ENCODE results near the gene LPP. TPM values are rescaled to one million over a fixed set of nuclear protein-coding genes. Genes with fewer than 3 reads are reported as not detected.
A peak's percentile ranks its signal among the peaks of the same experiment; 100 is the strongest.

Gene LPP
- total RNA-seq, 1 donor from 2014 or later = 218 TPM

GRCh38 chr3:188292251-188292650 lies 138.3 kb downstream of the LPP start:
- DNase-seq (ENCODE audit: low read depth) = no peak
- TF ChIP-seq CTCF (IDR thresholded peaks at IDR 0.05; ENCODE audit: insufficient read depth, low read length, poor library complexity, severe bottlenecking) = no peak
- Histone ChIP-seq H3K4me3 (ENCODE audit: low read depth, low read length) (no peak overlapping the region), H3K36me3 (ENCODE audit: control insufficient read depth, insufficient read depth, low read length) (no peaks in the 10 kb centered on the region), H3K27me3 (ENCODE audit: control insufficient read depth, insufficient read depth, low read length) (no peaks in the 10 kb centered on the region)

- no peak for TF ChIP-seq CTCF (IDR thresholded peaks at IDR 0.05; ENCODE audit: insufficient read depth, low read length, poor library complexity, severe bottlenecking)
- no peaks in the 10 kb centered on the region for H3K27me3 ChIP-seq (ENCODE audit: control insufficient read depth, insufficient read depth, low read length)
Measured at GRCh38 chr3:188292827-188293226, 138.9 kb downstream of the LPP start.

GRCh38 chr3:188294113-188294512 lies 140.2 kb downstream of the LPP start:
- DNase-seq (ENCODE audit: low read depth) = no peak
- no peak overlapping the region for H3K4me3 ChIP-seq (ENCODE audit: low read depth, low read length)

More at GRCh38 chr3:188292827-188293226, 138.9 kb downstream of the LPP start:
- Histone ChIP-seq H3K36me3 (ENCODE audit: control insufficient read depth, insufficient read depth, low read length) (no peaks in the 10 kb centered on the region), H3K4me3 (ENCODE audit: low read depth, low read length) (no peak overlapping the region)
- no peak for DNase-seq (ENCODE audit: low read depth)

GRCh38 chr3:188294823-188295487 lies 141.0 kb downstream of the LPP start:
- H3K4me3 ChIP-seq (ENCODE audit: low read depth, low read length) = no peak overlapping the region
- H3K27me3 ChIP-seq (ENCODE audit: control insufficient read depth, insufficient read depth, low read length) = no peaks in the 10 kb centered on the region
- no peak for TF ChIP-seq CTCF (IDR thresholded peaks at IDR 0.05; ENCODE audit: insufficient read depth, low read length, poor library complexity, severe bottlenecking)
- DNase-seq (ENCODE audit: low read depth) = peak; percentile 96
- no peaks in the 10 kb centered on the region for H3K36me3 ChIP-seq (ENCODE audit: control insufficient read depth, insufficient read depth, low read length)

More at GRCh38 chr3:188294113-188294512, 140.2 kb downstream of the LPP start:
- Histone ChIP-seq H3K27me3 (ENCODE audit: control insufficient read depth, insufficient read depth, low read length) (no peaks in the 10 kb centered on the region), H3K36me3 (ENCODE audit: control insufficient read depth, insufficient read depth, low read length) (no peaks in the 10 kb centered on the region)
- no peak for TF ChIP-seq CTCF (IDR thresholded peaks at IDR 0.05; ENCODE audit: insufficient read depth, low read length, poor library complexity, severe bottlenecking)

- DNase-seq (ENCODE audit: low read depth) = no peak
- no peak for TF ChIP-seq CTCF (IDR thresholded peaks at IDR 0.05; ENCODE audit: insufficient read depth, low read length, poor library complexity, severe bottlenecking)
- Histone ChIP-seq H3K27me3 (ENCODE audit: control insufficient read depth, insufficient read depth, low read length) (no peaks in the 10 kb centered on the region), H3K4me3 (ENCODE audit: low read depth, low read length) (no peak overlapping the region), H3K36me3 (ENCODE audit: control insufficient read depth, insufficient read depth, low read length) (no peaks in the 10 kb centered on the region)
Measured at GRCh38 chr3:188295876-188296275, 141.9 kb downstream of the LPP start.

Measured in kidney epithelial cell (primary cell).